ENCODE data around the gene EPHA8.

DNA sequence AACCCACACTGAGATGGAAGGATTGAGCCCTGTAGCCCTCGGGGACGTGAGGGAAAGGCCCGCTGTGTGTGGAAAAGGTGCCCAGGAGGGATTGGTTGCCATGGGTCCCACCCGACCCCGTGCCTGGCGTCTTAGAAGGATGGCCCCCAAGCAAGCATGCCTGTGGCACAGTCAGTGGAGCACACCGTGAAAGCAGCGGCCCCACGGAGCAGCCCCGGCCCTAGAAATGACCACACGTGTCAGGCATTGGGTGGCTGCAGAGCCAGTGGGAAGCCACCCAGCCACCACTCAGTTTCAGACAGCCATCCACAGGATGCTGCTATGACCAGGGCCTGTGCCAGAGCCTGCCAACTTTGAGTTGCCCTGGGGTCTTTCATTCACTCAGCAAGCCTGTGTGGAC is 13.3 kb upstream of the EPHA8 start:
- TF ChIP-seq EZH2phosphoT487 (IDR thresholded peaks at IDR 0.05; ENCODE audit: insufficient read depth, low read depth) (no peak), EZH2 (IDR thresholded peaks at IDR 0.05; ENCODE audit: insufficient read depth, poor library complexity, severe bottlenecking) (no peak)

Data from GM23248 (cell line).